SJSA1 (cell line): ENCODE measurements around the gene CCNB2. TPM values are rescaled to one million over a fixed set of nuclear protein-coding genes. Genes with fewer than 3 reads are reported as not detected.

ENCODE experiments used
- total RNA-seq: library from RNA; depleted of rRNA; stranded (reverse); fragments of >200 nt; shearing (Covaris generic); gene quantifications from 2 replicates; pipeline ENCODE4 v1.2.3, GENCODE V29; 2014; rRNA removed

Gene CCNB2
- total RNA-seq, 1 experiment from 2014 or later = 127 TPM

Other genes starting within 250 kb of the CCNB2 start
- 60.6 and 71.9 TPM in 2 replicates for gene SLTM, start 171.5 kb upstream of the CCNB2 start, total RNA-seq
- gene RNF111, start 117.5 kb upstream of the CCNB2 start, total RNA-seq = 16.6 and 17.7 TPM in 2 replicates
- gene LDHAL6B, start 101.7 kb downstream of the CCNB2 start, total RNA-seq = not detected in 2 replicates